A549 (cell line): ENCODE results near the gene PCNX2.

Source experiments
- EHF ChIP-seq: fragments of 250-450 bp; sonication (Bioruptor Pico); IDR thresholded peaks from 2 replicates; pipeline ENCODE4 v1.5.0; 2020; ENCODE audit warnings: mild to moderate bottlenecking
- ESRRA ChIP-seq: fragments of 150-350 bp; IDR thresholded peaks from 2 replicates; pipeline ENCODE4 v1.6.1; 2014; ENCODE audit warnings: mild to moderate bottlenecking, low read length, borderline replicate concordance
- JUN ChIP-seq, 2 experiments: fragments of >200 bp; sonication (Bioruptor Twin); formaldehyde crosslinking; IDR thresholded peaks; 2 replicates in 1 of 2; 3 replicates in 1 of 2; pipeline ENCODE4 v1.6.1; 2016 to 2017
- POLR2A ChIP-seq: IDR thresholded peaks from 2 replicates; pipeline ENCODE4 v1.6.1; 2012; ENCODE audit warnings: mild to moderate bottlenecking, low read length
- RFX5 ChIP-seq: fragments of 450-650 bp; IDR thresholded peaks from 2 replicates; pipeline ENCODE4 v1.7.1; 2014; ENCODE audit warnings: antibody characterized with exemption, mild to moderate bottlenecking, moderate library complexity
- TF ChIP-seq, protein P1 (sequence below): fragments of 450-650 bp; IDR thresholded peaks from 2 replicates; pipeline ENCODE4 v1.6.1; 2014; ENCODE audit warnings: antibody characterized with exemption
- TF ChIP-seq, protein P2 (sequence below): fragments of >200 bp; sonication (Bioruptor Twin); formaldehyde crosslinking; IDR thresholded peaks from 3 replicates; pipeline ENCODE4 v1.5.1; 2016

DNA sequence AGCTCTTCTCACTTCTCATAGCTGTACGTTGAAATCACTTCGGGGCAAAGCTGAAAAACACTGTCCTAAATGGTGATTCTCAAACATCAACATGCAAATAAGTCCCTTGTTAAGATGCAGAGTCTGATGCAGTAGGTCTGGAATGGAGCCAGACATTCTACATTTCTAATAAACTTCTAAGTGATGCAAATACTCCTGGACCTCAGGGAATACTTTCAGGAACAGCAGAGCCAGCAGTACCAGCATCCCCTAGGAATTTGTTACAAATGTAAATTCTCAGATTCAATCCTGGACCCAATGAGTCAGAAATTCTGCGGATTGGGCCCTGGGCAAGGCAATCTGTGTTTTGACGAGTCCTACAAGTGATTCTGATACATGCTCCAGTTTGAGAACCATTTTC is 152.3 kb downstream of the PCNX2 start:
- TF ChIP-seq, protein P1, sequence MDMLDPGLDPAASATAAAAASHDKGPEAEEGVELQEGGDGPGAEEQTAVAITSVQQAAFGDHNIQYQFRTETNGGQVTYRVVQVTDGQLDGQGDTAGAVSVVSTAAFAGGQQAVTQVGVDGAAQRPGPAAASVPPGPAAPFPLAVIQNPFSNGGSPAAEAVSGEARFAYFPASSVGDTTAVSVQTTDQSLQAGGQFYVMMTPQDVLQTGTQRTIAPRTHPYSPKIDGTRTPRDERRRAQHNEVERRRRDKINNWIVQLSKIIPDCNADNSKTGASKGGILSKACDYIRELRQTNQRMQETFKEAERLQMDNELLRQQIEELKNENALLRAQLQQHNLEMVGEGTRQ, result no peak
- TF ChIP-seq POLR2A (no peak), JUN (IDR thresholded peaks at IDR 0.05) (no peak), RFX5 (no peak), EHF (no peak), ESRRA (no peak)
- TF ChIP-seq, protein P2, sequence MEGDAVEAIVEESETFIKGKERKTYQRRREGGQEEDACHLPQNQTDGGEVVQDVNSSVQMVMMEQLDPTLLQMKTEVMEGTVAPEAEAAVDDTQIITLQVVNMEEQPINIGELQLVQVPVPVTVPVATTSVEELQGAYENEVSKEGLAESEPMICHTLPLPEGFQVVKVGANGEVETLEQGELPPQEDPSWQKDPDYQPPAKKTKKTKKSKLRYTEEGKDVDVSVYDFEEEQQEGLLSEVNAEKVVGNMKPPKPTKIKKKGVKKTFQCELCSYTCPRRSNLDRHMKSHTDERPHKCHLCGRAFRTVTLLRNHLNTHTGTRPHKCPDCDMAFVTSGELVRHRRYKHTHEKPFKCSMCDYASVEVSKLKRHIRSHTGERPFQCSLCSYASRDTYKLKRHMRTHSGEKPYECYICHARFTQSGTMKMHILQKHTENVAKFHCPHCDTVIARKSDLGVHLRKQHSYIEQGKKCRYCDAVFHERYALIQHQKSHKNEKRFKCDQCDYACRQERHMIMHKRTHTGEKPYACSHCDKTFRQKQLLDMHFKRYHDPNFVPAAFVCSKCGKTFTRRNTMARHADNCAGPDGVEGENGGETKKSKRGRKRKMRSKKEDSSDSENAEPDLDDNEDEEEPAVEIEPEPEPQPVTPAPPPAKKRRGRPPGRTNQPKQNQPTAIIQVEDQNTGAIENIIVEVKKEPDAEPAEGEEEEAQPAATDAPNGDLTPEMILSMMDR, result no peak
